Keratinocyte (primary cell): ENCODE data around the gene CNOT3. TPM values are rescaled to one million over a fixed set of nuclear protein-coding genes. Genes with fewer than 3 reads are reported as not detected.

Experiments used
- DNase-seq: peaks from one replicate; pipeline ENCODE4 v3.0.0-alpha.2; 2011; ENCODE audit warnings: low read depth, missing footprints, low spot score
- FAIRE-seq: peaks from 2 replicates; lab custom pipeline; 2011; peaks lifted over from hg19 to GRCh38; lab: Jason Lieb, UNC
- H2AFZ ChIP-seq: 2 replicates; pipeline ENCODE4 v1.6.0; 2012; ENCODE audit warnings: low read length, control low read depth, inconsistent platforms; ENCODE audit not compliant: control insufficient read depth
- H3K27ac ChIP-seq: 2 replicates; pipeline ENCODE4 v1.5.1; 2011; ENCODE audit warnings: low read length; ENCODE audit not compliant: control insufficient read depth, insufficient read depth
- H3K27me3 ChIP-seq: 3 replicates; pipeline ENCODE4 v1.6.0; 2011; ENCODE audit warnings: low read length; ENCODE audit not compliant: control insufficient read depth, insufficient read depth; ENCODE audit errors: extremely low read depth
- H3K36me3 ChIP-seq, 2 experiments: 2 replicates in 1 of 2; 3 replicates in 1 of 2; pipeline ENCODE4 v1.5.1; 2011; ENCODE audit warnings: low read length in 2 of 2, mild to moderate bottlenecking in 1 of 2; ENCODE audit not compliant: control insufficient read depth in 2 of 2, insufficient read depth in 2 of 2; ENCODE audit errors: extremely low read depth in 1 of 2
- H3K4me1 ChIP-seq: 3 replicates; pipeline ENCODE4 v1.5.1; 2011; ENCODE audit warnings: low read length; ENCODE audit not compliant: control insufficient read depth, insufficient read depth; ENCODE audit errors: extremely low read depth
- H3K4me2 ChIP-seq: 3 replicates; pipeline ENCODE4 v1.6.0; 2011; ENCODE audit warnings: low read depth, low read length; ENCODE audit not compliant: control insufficient read depth, insufficient read depth; ENCODE audit errors: extremely low read depth
- H3K4me3 ChIP-seq, 3 experiments: fragments of 200-600 bp in 1 of 3; sonication (generic) in 1 of 3; 2 replicates in 2 of 3; 3 replicates in 1 of 3; pipeline ENCODE4 v1.5.1; 2011 to 2016; ENCODE audit warnings: low read length in 3 of 3, mild to moderate bottlenecking in 3 of 3, control low read depth in 2 of 3, inconsistent platforms in 1 of 3, low read depth in 1 of 3, mixed read lengths in 1 of 3, mixed run types in 1 of 3, moderate library complexity in 1 of 3; ENCODE audit not compliant: control insufficient read depth in 2 of 3, insufficient read depth in 2 of 3; ENCODE audit errors: extremely low read depth in 1 of 3
- H3K79me2 ChIP-seq: 2 replicates; pipeline ENCODE4 v1.6.0; 2012; ENCODE audit warnings: low read length; ENCODE audit not compliant: control insufficient read depth, insufficient read depth
- H3K9ac ChIP-seq: 3 replicates; pipeline ENCODE4 v1.6.0; 2011; ENCODE audit warnings: low read length; ENCODE audit not compliant: control insufficient read depth, insufficient read depth; ENCODE audit errors: extremely low read depth
- H3K9me1 ChIP-seq: 3 replicates; pipeline ENCODE4 v1.6.0; 2011; ENCODE audit warnings: low read length; ENCODE audit not compliant: control insufficient read depth, insufficient read depth; ENCODE audit errors: extremely low read depth
- H3K9me3 ChIP-seq: 2 replicates; pipeline ENCODE4 v1.5.1; 2012; ENCODE audit warnings: low read depth, low read length; ENCODE audit not compliant: control insufficient read depth
- H4K20me1 ChIP-seq: 3 replicates; pipeline ENCODE4 v1.6.0; 2011; ENCODE audit warnings: low read length; ENCODE audit not compliant: control insufficient read depth, insufficient read depth; ENCODE audit errors: extremely low read depth
- CTCF ChIP-seq, 3 experiments: IDR thresholded peaks in 1 of 3; conservative IDR thresholded peaks in 1 of 3; optimal IDR thresholded peaks in 1 of 3; 2 replicates in 2 of 3; 3 replicates in 1 of 3; pipeline versions ENCODE3 to v1.5.1; 2011; ENCODE audit warnings: low read length in 3 of 3, mild to moderate bottlenecking in 3 of 3, moderate library complexity in 2 of 3, control low read depth in 1 of 3, inconsistent platforms in 1 of 3; ENCODE audit not compliant: insufficient read depth in 2 of 3; ENCODE audit errors: extremely low read depth in 1 of 3
- EZH2 ChIP-seq: IDR thresholded peaks from one replicate; pipeline ENCODE4 v1.6.1; 2012; ENCODE audit warnings: inconsistent platforms, mild to moderate bottlenecking, low read length, moderate library complexity
- dilution Hi-C: fragments of 300-500 bp; cut with MboI; formaldehyde crosslinking; loops from one replicate; pipeline ENCODE4 v1.7.0; 2020; ENCODE audit warnings: low sequenced_read_pairs; ENCODE audit not compliant: extremely low pct_ligation_motif_present
- polyA plus RNA-seq, 5 experiments: library from polyadenylated mRNA; depleted of rRNA in 3 of 5; stranded (reverse) in 3 of 5; stranded (forward) in 1 of 5; unstranded in 1 of 5; fragments of >200 nt; gene quantifications; 1 replicate in 1 of 5; 2 replicates in 3 of 5; 3 replicates in 1 of 5; pipeline versions ENCODE4 v1.2.1 to v1.2.3, GENCODE V29; 2011 to 2012; ENCODE audit warnings: missing spikeins in 2 of 5, low read depth in 1 of 5, low replicate concordance in 1 of 5

The CNOT3 gene
- polyA plus RNA-seq, 1 donor (not counting 4 experiments of a cell fraction or from before 2014, with no cell fraction given) = 8.6 TPM

- H3K36me3 ChIP-seq = peaks cover 0 to 3% of the 10 kb centered on the region in 2 experiments
- DNase-seq (no peak), FAIRE-seq (peak; percentile 72)
- H3K27me3 ChIP-seq = no peaks in the 10 kb centered on the region
- H3K27ac ChIP-seq = peak within 1 kb of the TSS; percentile 20
- H3K9me3 ChIP-seq = no peaks in the 10 kb centered on the region
- no peaks in the 10 kb centered on the region for H3K79me2 ChIP-seq
- dilution Hi-C loops = no loop called here
- no peak for TF ChIP-seq EZH2
- peak; percentile 39 to 42 (median 42) for TF ChIP-seq CTCF (optimal IDR thresholded peaks at IDR 0.05 in 1 of 3, IDR thresholded peaks at IDR 0.05 in 1 of 3, conservative IDR thresholded peaks at IDR 0.05 in 1 of 3; ENCODE audit: extremely low read depth in 1 of 3, insufficient read depth in 2 of 3, low read length in 3 of 3)
- H3K9me1 ChIP-seq = no peaks in the 10 kb centered on the region
- peak within 1 kb of the TSS; percentile 36 to 63 (median 62) for H3K4me3 ChIP-seq
- peak within 1 kb of the TSS; percentile 40 for H2AFZ ChIP-seq
- H3K9ac ChIP-seq = peak within 1 kb of the TSS; percentile 62
- peaks cover 4% of the 10 kb centered on the region for H3K4me1 ChIP-seq
- no peaks in the 10 kb centered on the region for H4K20me1 ChIP-seq
- peak within 1 kb of the TSS; percentile 73 for H3K4me2 ChIP-seq
These were observed 35.2 kb downstream of the CNOT3 start, which contains the start of gene TMC4 for GRCh38 chr19:54172471-54173358. TSS of gene TMC4 (minus strand) at chr19:54173160. CDS start at chr19:54173117, 43 bp downstream.

GRCh38 chr19:54173359-54173699 lies 35.8 kb downstream of the CNOT3 start:
- Histone ChIP-seq H2AFZ (no peak overlapping the region), H3K4me2 (peak overlapping the region; percentile 73), H3K27ac (no peak overlapping the region)

More at GRCh38 chr19:54173359-54173699, 35.8 kb downstream of the CNOT3 start:
- H4K20me1 ChIP-seq = no peaks in the 10 kb centered on the region
- DNase-seq (no peak), FAIRE-seq (no peak)
- dilution Hi-C loops = no loop called here
- H3K9ac ChIP-seq = no peak overlapping the region
- no peaks in the 10 kb centered on the region for H3K9me3 ChIP-seq
- no peaks in the 10 kb centered on the region for H3K79me2 ChIP-seq
- no peaks in the 10 kb centered on the region for H3K9me1 ChIP-seq
- no peaks in the 10 kb centered on the region for H3K27me3 ChIP-seq
- H3K4me1 ChIP-seq = peaks cover 4% of the 10 kb centered on the region
- TF ChIP-seq CTCF (optimal IDR thresholded peaks at IDR 0.05 in 1 of 3, IDR thresholded peaks at IDR 0.05 in 1 of 3, conservative IDR thresholded peaks at IDR 0.05 in 1 of 3; ENCODE audit: extremely low read depth in 1 of 3, insufficient read depth in 2 of 3, low read length in 3 of 3) (no peak), EZH2 (no peak)
- no peak overlapping the region for H3K4me3 ChIP-seq
- peaks cover 4 to 6% of the 10 kb centered on the region in 2 experiments for H3K36me3 ChIP-seq
